Testis (tissue), 2 donors: ENCODE data around the gene PMP22.

Source experiments
- CTCF ChIP-seq, 3 experiments: fragments of 450-650 bp in 2 of 3; fragments of 200-600 bp in 1 of 3; sonication (generic) in 1 of 3; IDR thresholded peaks; one replicate each; pipeline ENCODE4 v1.5.1; 2016 to 2019; ENCODE audit warnings: antibody characterized with exemption in 3 of 3, mild to moderate bottlenecking in 2 of 3, moderate library complexity in 1 of 3
- POLR2A ChIP-seq: fragments of 450-650 bp; IDR thresholded peaks from one replicate; pipeline ENCODE4 v1.6.1; 2017; ENCODE audit warnings: antibody characterized with exemption, mild to moderate bottlenecking, moderate library complexity

GRCh38 chr17:15278380-15278779, 13.3 kb upstream of the PMP22 start:
- no peak for TF ChIP-seq CTCF (IDR thresholded peaks at IDR 0.05)
- no peak for TF ChIP-seq POLR2A
